ENCODE data around the gene ZFYVE28.

- TF ChIP-seq EZH2 (IDR thresholded peaks at IDR 0.05) (no peak), CTCF (IDR thresholded peaks at IDR 0.05) (no peak)
Observed at GRCh38 chr4:2269206-2269531, 149.3 kb downstream of the ZFYVE28 start.
